K562 (cell line): Measurements from ENCODE around the gene TMEM127. TPM values are rescaled to one million over a fixed set of nuclear protein-coding genes. Genes with fewer than 3 reads are reported as not detected.

Experiments
- ATAC-seq: fragments of 200-7000 bp; cut with Tn5 transposase; 3 replicates; pipeline ENCODE4 v1.9.1; 2020; ENCODE audit warnings: moderate library complexity
- BruUV-seq: library from RNA; stranded (reverse); fragments of 400-500 nt; replicated peaks from 2 replicates; lab custom pipeline; 2021; lab: Mats Ljungman, UMichigan
- CTCF ChIA-PET: fragments of 300-600 bp; formaldehyde crosslinking; extraction: SDS; loops from one replicate; lab custom pipeline; 2021; ENCODE audit warnings: low intra/inter-chr PET ratio; lab: Yijun Ruan, JAX
- POLR2A ChIA-PET: fragments of 300-600, 350-650 bp; sonication (Branson Sonifier 250); formaldehyde crosslinking; extraction: SDS; loops from one replicate; lab custom pipeline; 2021; ENCODE audit warnings: antibody characterized with exemption, inconsistent platforms; lab: Yijun Ruan, JAX
- DNase-seq, 4 experiments: peaks; one replicate each; pipeline versions ENCODE4 v3.0.0 to v3.0.0-alpha.2; 2011 to 2018; ENCODE audit warnings: low spot score in 3 of 4, mixed read lengths in 3 of 4; ENCODE audit errors: extremely low read depth in 1 of 4
- FAIRE-seq: peaks from 2 replicates; lab custom pipeline; 2011; peaks lifted over from hg19 to GRCh38; lab: Jason Lieb, UNC
- H2AFZ ChIP-seq: 2 replicates; pipeline ENCODE4 v1.6.0; 2011; ENCODE audit warnings: low read depth, low read length, control low read depth, inconsistent platforms
- H3K27ac ChIP-seq: fragments of 200-600 bp; 3 replicates; pipeline ENCODE4 v1.8.0; 2011; ENCODE audit warnings: low read depth, mild to moderate bottlenecking, control low read depth, inconsistent platforms, low read length, moderate library complexity, mixed read lengths; ENCODE audit errors: extremely low read depth
- H3K27me3 ChIP-seq, 2 experiments: fragments of 300-600 bp in 1 of 2; 2 replicates in 1 of 2; 3 replicates in 1 of 2; pipeline versions ENCODE4 v1.6.0 to v1.8.0; 2011; ENCODE audit warnings: inconsistent platforms in 2 of 2, low read length in 2 of 2, mild to moderate bottlenecking in 1 of 2, mixed read lengths in 1 of 2, moderate library complexity in 1 of 2; ENCODE audit not compliant: control insufficient read depth in 2 of 2, insufficient read depth in 2 of 2
- H3K36me3 ChIP-seq: fragments of 300-600 bp; 3 replicates; pipeline ENCODE4 v1.8.0; 2011; ENCODE audit warnings: mild to moderate bottlenecking, low read length, inconsistent platforms; ENCODE audit not compliant: control insufficient read depth, insufficient read depth
- H3K4me1 ChIP-seq, 2 experiments: fragments of 200-600 bp in 1 of 2; replicated peaks in 1 of 2; 2 replicates in 1 of 2; 3 replicates in 1 of 2; pipeline versions ENCODE4 v1.5.1 to v1.8.0; 2011; ENCODE audit warnings: inconsistent platforms in 2 of 2, low read length in 2 of 2, mild to moderate bottlenecking in 1 of 2, mixed read lengths in 1 of 2, moderate library complexity in 1 of 2; ENCODE audit not compliant: control insufficient read depth in 2 of 2, insufficient read depth in 2 of 2
- H3K4me2 ChIP-seq: 2 replicates; pipeline ENCODE4 v1.6.1; 2011; ENCODE audit warnings: low read length, control low read depth, inconsistent platforms, mixed read lengths; ENCODE audit not compliant: insufficient read depth
- H3K4me3 ChIP-seq: fragments of 200-600 bp; sonication (generic), shearing (Covaris generic); 2 replicates; pipeline ENCODE4 v1.5.1; 2016; ENCODE audit warnings: control low read depth, inconsistent platforms
- H3K79me2 ChIP-seq: fragments of 200-600 bp; 3 replicates; pipeline ENCODE4 v1.8.0; 2011; ENCODE audit warnings: low read length, inconsistent platforms; ENCODE audit not compliant: control insufficient read depth, insufficient read depth
- H3K9ac ChIP-seq, 2 experiments: 2 replicates each; pipeline versions ENCODE4 v1.6.0 to v1.6.1; 2011; ENCODE audit warnings: low read depth in 2 of 2, low read length in 2 of 2, control low read depth in 1 of 2, inconsistent platforms in 1 of 2, mild to moderate bottlenecking in 1 of 2, mixed read lengths in 1 of 2; ENCODE audit not compliant: insufficient read depth in 1 of 2
- H3K9me1 ChIP-seq: one replicate; pipeline ENCODE4 v1.6.0; 2011; ENCODE audit warnings: inconsistent platforms, mild to moderate bottlenecking, low read length, moderate library complexity; ENCODE audit not compliant: control insufficient read depth, insufficient read depth
- H3K9me3 ChIP-seq: replicated peaks from 2 replicates; pipeline ENCODE4 v1.5.1; 2011; ENCODE audit warnings: low read depth, low read length, inconsistent platforms; ENCODE audit not compliant: control insufficient read depth, insufficient read depth
- H4K20me1 ChIP-seq: replicated peaks from 2 replicates; pipeline ENCODE4 v1.6.1; 2011; ENCODE audit warnings: low read length, inconsistent platforms, mixed read lengths; ENCODE audit not compliant: control insufficient read depth, insufficient read depth
- MAX ChIP-seq: sonication (generic); formaldehyde crosslinking; IDR thresholded peaks from 2 replicates; pipeline ENCODE4 v1.9.0; 2022; ENCODE audit warnings: mild to moderate bottlenecking, missing genetic modification reagents
- MIER1 ChIP-seq: fragments of 450-650 bp; IDR thresholded peaks from 2 replicates; pipeline ENCODE4 v1.6.1; 2016; ENCODE audit warnings: antibody characterized with exemption, mild to moderate bottlenecking, low read depth
- MYBL2 ChIP-seq, 2 experiments: fragments of 450-650 bp in 1 of 2; sonication (generic) in 1 of 2; formaldehyde crosslinking in 1 of 2; IDR thresholded peaks; 2 replicates each; pipeline versions ENCODE4 v1.6.1 to v1.8.1; 2017 to 2022; ENCODE audit warnings: borderline replicate concordance in 1 of 2, inconsistent platforms in 1 of 2, low read depth in 1 of 2, mild to moderate bottlenecking in 1 of 2, missing genetic modification reagents in 1 of 2, moderate library complexity in 1 of 2
- NR1H2 ChIP-seq: sonication (generic); formaldehyde crosslinking; IDR thresholded peaks from 2 replicates; pipeline ENCODE4 v1.4.0; 2020; ENCODE audit warnings: mild to moderate bottlenecking, missing genetic modification reagents
- POLR2G ChIP-seq: fragments of 200-400 bp; formaldehyde crosslinking; IDR thresholded peaks from 2 replicates; pipeline ENCODE4 v1.6.1; 2017; ENCODE audit warnings: low read depth, mild to moderate bottlenecking, antibody characterized with exemption, low read length, moderate library complexity
- SMAD3 ChIP-seq: fragments of 450-650 bp; formaldehyde crosslinking; conservative IDR thresholded peaks from 2 replicates; pipeline ENCODE4 v1.4.0; 2020; ENCODE audit warnings: mild to moderate bottlenecking
- TCF7L2 ChIP-seq: fragments of 150-350 bp; IDR thresholded peaks from 2 replicates; pipeline ENCODE4 v1.6.1; 2016; ENCODE audit warnings: low read depth, mild to moderate bottlenecking, low read length, moderate library complexity
- ZBTB2 ChIP-seq: fragments of 450-650 bp; IDR thresholded peaks from 2 replicates; pipeline ENCODE4 v1.6.1; 2016; ENCODE audit warnings: antibody characterized with exemption
- ZFX ChIP-seq: sonication (generic); formaldehyde crosslinking; IDR thresholded peaks from 2 replicates; pipeline ENCODE4 v1.8.0; 2022; ENCODE audit warnings: mild to moderate bottlenecking, missing genetic modification reagents, moderate library complexity
- ZKSCAN1 ChIP-seq: fragments of 150-350 bp; IDR thresholded peaks from 2 replicates; pipeline ENCODE4 v1.6.1; 2016; ENCODE audit warnings: low read depth, low read length
- ZNF121 ChIP-seq: sonication (generic); formaldehyde crosslinking; conservative IDR thresholded peaks from 2 replicates; pipeline ENCODE4 v1.8.0; 2022; ENCODE audit warnings: missing genetic modification reagents
- ZNF445 ChIP-seq: fragments of 250-450 bp; sonication (Bioruptor Pico); IDR thresholded peaks from 2 replicates; pipeline ENCODE4 v1.4.0; 2020; ENCODE audit warnings: low read depth, mild to moderate bottlenecking, moderate library complexity
- ZNF584 ChIP-seq: fragments of 200-800 bp; sonication (Bioruptor generic); IDR thresholded peaks from 2 replicates; pipeline ENCODE4 v1.6.1; 2016; ENCODE audit warnings: low read depth, mild to moderate bottlenecking, missing genetic modification characterization, missing compliant biosample characterization
- ZNF644 ChIP-seq: fragments of 200-800 bp; sonication (Bioruptor generic); IDR thresholded peaks from 2 replicates; pipeline ENCODE4 v1.6.1; 2016; ENCODE audit warnings: low read depth, missing genetic modification characterization, missing compliant biosample characterization
- WGBS: fragments of 100-300 bp; shearing (Covaris generic); methylation state at CpG from one replicate; pipeline ENCODE4 v1.1.6; 2016; ENCODE audit warnings: low coverage, mixed read lengths; ENCODE audit not compliant: insufficient coverage; ENCODE audit errors: missing lambda C conversion rate; 5-methylcytosine and 5-hydroxymethylcytosine counted together
- in situ Hi-C: fragments of 300-500 bp; cut with MboI; formaldehyde crosslinking; loops from 4 replicates; pipeline ENCODE4 v1.15.0; 2018; ENCODE audit warnings: inconsistent platforms, mixed read lengths
- intact Hi-C: fragments of 100-400 bp; cut with micrococcal nuclease; formaldehyde crosslinking; loops from 2 replicates; pipeline ENCODE4 v1.14.2; 2022
- polyA plus RNA-seq, 8 experiments: library from polyadenylated mRNA; depleted of rRNA in 4 of 8; stranded (reverse) in 5 of 8; unstranded in 3 of 8; fragments of >200 nt; fragmentation: Nextera tagmentation in 2 of 8; fragmentation: Illumina TruSeq in 1 of 8; extraction: Ambion mirVana in 2 of 8; extraction: Trizol in 1 of 8; gene quantifications; 2 replicates each; pipeline versions ENCODE4 v1.2.1 to v1.2.3, GENCODE V29; 2011 to 2014; ENCODE audit warnings: inconsistent platforms in 1 of 8, missing spikeins in 1 of 8
- total RNA-seq, 7 experiments: library from RNA; depleted of rRNA in 6 of 7; stranded (reverse); fragments of >200 nt in 6 of 7; fragmentation: Illumina TruSeq in 2 of 7; extraction: Trizol in 2 of 7; gene quantifications; 2 replicates each; pipeline versions ENCODE4 v1.2.1 to v1.2.3, GENCODE V29; 2011 to 2021; ENCODE audit warnings: low replicate concordance in 1 of 7

The TMEM127 gene
- total and polyA plus RNA-seq, 9 of the 15 experiments (the other 6 are each of a cell fraction or from before 2014, with no cell fraction given), result 1.7 to 20.0 (median 9.9) TPM

- CTCF ChIA-PET, result no interaction called here
- Histone ChIP-seq H3K9me1 (peaks cover 4% of the 10 kb centered on the region), H3K9ac (no peak overlapping the region), H3K27ac (no peak overlapping the region), H3K79me2 (peaks cover 99% of the 10 kb centered on the region)
- BruUV-seq, result no TSS peak
- no peak for TF ChIP-seq TCF7L2
- no peak for TF ChIP-seq SMAD3
- TF ChIP-seq, all 486 proteins: peak for 0
- in situ Hi-C loops, result no loop called here
- H2AFZ ChIP-seq, result no peak overlapping the region
- no peak overlapping the region for H3K4me3 ChIP-seq
- DNase-seq (no peak), FAIRE-seq (no peak), ATAC-seq (no peak)
- intact Hi-C loops, result no loop called here
- no peaks in the 10 kb centered on the region for H3K27me3 ChIP-seq
- H3K9me3 ChIP-seq, result no peaks in the 10 kb centered on the region
- peaks cover 26% of the 10 kb centered on the region for H4K20me1 ChIP-seq
- no peak overlapping the region for H3K4me2 ChIP-seq
- peaks cover 62% of the 10 kb centered on the region for H3K36me3 ChIP-seq
- POLR2A ChIA-PET, result interaction anchor here (0.6 to 1.4 kb wide), 4 partner anchors 14 to 364 kb away, joined by 3 to 4 read pairs (median 3); no protein-coding TSS in a partner anchor
- peaks cover 15 to 39% of the 10 kb centered on the region in 2 experiments for H3K4me1 ChIP-seq
- 75% methylated on average over 4 of the region's 4 CpGs for whole genome bisulfite sequencing
Observed at GRCh38 chr2:96202152-96202854, 63.5 kb downstream of the TMEM127 start.

- DNase-seq (no peak), FAIRE-seq (no peak), ATAC-seq (no peak)
- peaks cover 57% of the 10 kb centered on the region for H3K36me3 ChIP-seq
- in situ Hi-C loops (no loop called here), intact Hi-C loops (no loop called here)
- 97% methylated on average over 4 of the region's 5 CpGs for WGBS
- no peak overlapping the region for H3K4me3 ChIP-seq
- no peaks in the 10 kb centered on the region for H3K9me3 ChIP-seq
- H2AFZ ChIP-seq, result no peak overlapping the region
- no peaks in the 10 kb centered on the region for H3K27me3 ChIP-seq
- peaks cover 4% of the 10 kb centered on the region for H3K9me1 ChIP-seq
- H3K4me1 ChIP-seq, result peaks cover 11 to 39% of the 10 kb centered on the region in 2 experiments
- no peak overlapping the region for H3K4me2 ChIP-seq
- H3K9ac ChIP-seq, result no peak overlapping the region
- no peak overlapping the region for H3K27ac ChIP-seq
- BruUV-seq, result no TSS peak
- peaks cover 22% of the 10 kb centered on the region; the same call in 1 of the 2 replicates for H4K20me1 ChIP-seq
- peaks cover 99% of the 10 kb centered on the region for H3K79me2 ChIP-seq
- ChIA-PET POLR2A (interaction anchor here (0.6 to 1.1 kb wide), 4 partner anchors 12 to 314 kb away, joined by 3 to 6 read pairs (median 4); no protein-coding TSS in a partner anchor), CTCF (no interaction called here)
- no peak for TF ChIP-seq ZNF584 (CRISPR knock-in tag)
- TF ChIP-seq ZNF445 (CRISPR knock-in tag), result no peak
- TF ChIP-seq MYBL2 (IDR thresholded peaks at IDR 0.05; ENCODE audit: low read depth), result no peak
- no peak for TF ChIP-seq MYBL2 (CRISPR knock-in tag; IDR thresholded peaks at IDR 0.05; ENCODE audit: borderline replicate concordance)
- no peak for TF ChIP-seq ZNF121
- TF ChIP-seq NR1H2 (CRISPR knock-in tag), result no peak
- TF ChIP-seq POLR2G, result no peak
- no peak for TF ChIP-seq ZFX
- no peak for TF ChIP-seq ZKSCAN1
- no peak for TF ChIP-seq MIER1
- TF ChIP-seq MAX, result no peak
- TF ChIP-seq ZBTB2, result no peak
- TF ChIP-seq ZNF644 (tag), result no peak
Observed at GRCh38 chr2:96201338-96201737, 64.5 kb downstream of the TMEM127 start.
